Natural killer cell (primary cell): ENCODE results near the gene GYPC. TPM values are rescaled to one million over a fixed set of nuclear protein-coding genes. Genes with fewer than 3 reads are reported as not detected.
A peak's percentile ranks its signal among the peaks of the same experiment; 100 is the strongest.

Experiments used
- ATAC-seq, 3 donors: fragments of 150-1000 bp in 2 of 3; fragments of 200-7000 bp in 1 of 3; cut with Tn5 transposase; 1 replicate in 1 of 3; 2 replicates in 2 of 3; pipeline ENCODE4 v1.10.0; 2021; ENCODE audit warnings: mild to moderate bottlenecking in 2 of 3, moderate library complexity in 2 of 3
- DNase-seq, 2 donors: peaks; one replicate each; pipeline versions ENCODE4 v3.0.0 to v3.0.0-alpha.2; 2013 to 2021; ENCODE audit warnings: mixed read lengths in 1 of 2
- H3K27ac ChIP-seq: one replicate; pipeline ENCODE4 v1.5.1; 2013; ENCODE audit warnings: mild to moderate bottlenecking, low read length
- H3K27me3 ChIP-seq: one replicate; pipeline ENCODE4 v1.6.1; 2013; ENCODE audit warnings: low read length; ENCODE audit not compliant: control insufficient read depth, insufficient read depth
- H3K36me3 ChIP-seq: one replicate; pipeline ENCODE4 v1.6.1; 2013; ENCODE audit warnings: low read length; ENCODE audit not compliant: control insufficient read depth, insufficient read depth
- H3K4me1 ChIP-seq: one replicate; pipeline ENCODE4 v1.6.1; 2013; ENCODE audit warnings: low read length; ENCODE audit not compliant: control insufficient read depth, insufficient read depth
- H3K4me3 ChIP-seq: one replicate; pipeline ENCODE4 v1.5.1; 2013; ENCODE audit warnings: low read length
- H3K9me3 ChIP-seq: one replicate; pipeline ENCODE4 v1.6.1; 2013; ENCODE audit warnings: low read length; ENCODE audit not compliant: control insufficient read depth, insufficient read depth
- H3K27ac Mint-ChIP-seq, 2 donors: one replicate each; pipeline ENCODE4 v1.8.0; 2022; ENCODE audit warnings: mild to moderate bottlenecking in 2 of 2, mixed read lengths in 2 of 2, moderate library complexity in 1 of 2
- H3K27me3 Mint-ChIP-seq, 2 donors: one replicate each; pipeline ENCODE4 v1.8.0; 2022; ENCODE audit warnings: low read depth in 2 of 2, mixed read lengths in 2 of 2
- H3K36me3 Mint-ChIP-seq: one replicate; pipeline ENCODE4 v1.8.0; 2022; ENCODE audit warnings: mixed read lengths
- H3K4me1 Mint-ChIP-seq, 2 donors: one replicate each; pipeline ENCODE4 v1.8.0; 2022; ENCODE audit warnings: mixed read lengths in 2 of 2
- H3K4me3 Mint-ChIP-seq: one replicate; pipeline ENCODE4 v1.8.0; 2022; ENCODE audit warnings: mild to moderate bottlenecking, moderate library complexity, mixed read lengths
- H3K9me3 Mint-ChIP-seq, 2 donors: one replicate each; pipeline ENCODE4 v1.8.0; 2022; ENCODE audit warnings: mixed read lengths in 2 of 2
- CTCF ChIP-seq: fragments of 200-600 bp; IDR thresholded peaks from one replicate; pipeline ENCODE4 v1.8.0; 2022; ENCODE audit warnings: antibody characterized with exemption
- WGBS: methylation state at CpG from one replicate; pipeline ENCODE4 v1.1.7; 2013; ENCODE audit warnings: missing lambda C conversion rate; ENCODE audit not compliant: insufficient coverage; 5-methylcytosine and 5-hydroxymethylcytosine counted together
- intact Hi-C: fragments of 100-400 bp; cut with micrococcal nuclease; formaldehyde crosslinking; loops from one replicate; pipeline ENCODE4 v1.14.2; 2022
- total RNA-seq, 4 donors: library from RNA; stranded (reverse); fragments of 120-200 nt in 1 of 4; gene quantifications; one replicate each; pipeline versions ENCODE4 v1.2.3 to v1.2.4, GENCODE V29; 2013 to 2022

GYPC gene
- 10 to 100 TPM; 74.2 to 92.3 (median 78.7) TPM for total RNA-seq
- 98.8 TPM for total RNA-seq (2013)

- TF ChIP-seq CTCF: no peak
- H3K27me3 ChIP-seq: no peaks in the 10 kb centered on the region
- intact Hi-C loops: loop anchor here (5.0 kb wide), 1 partner anchor 732 kb away; the partner anchor contains the start of gene MAP3K2
- Mint-ChIP-seq H3K36me3 (no peaks in the 10 kb centered on the region), H3K4me1 (peaks cover 52 to 53% of the 10 kb centered on the region in 2 donors), H3K27ac (peak within 1 kb of the TSS; percentile 89 to 97), H3K4me3 (peak within 1 kb of the TSS; percentile 96), H3K27me3 (no peaks in the 10 kb centered on the region), H3K9me3 (no peaks in the 10 kb centered on the region)
- WGBS: 12% methylated on average over 51 of the region's 51 CpGs
- peaks cover 2% of the 10 kb centered on the region for H3K36me3 ChIP-seq
- peaks cover 49% of the 10 kb centered on the region for H3K4me1 ChIP-seq
- peak within 1 kb of the TSS; percentile 93 for H3K27ac ChIP-seq
- H3K9me3 ChIP-seq: no peaks in the 10 kb centered on the region
- DNase-seq (peak; percentile 42 to 74), ATAC-seq (peak; percentile 24 to 41 (median 38))
- H3K4me3 ChIP-seq: peak within 1 kb of the TSS; percentile 81
Observed at GRCh38 chr2:126655500-126656430, at the start of gene GYPC. Gene GYPC (plus strand): TSS chr2:126656158. CDS start chr2:126656264, 106 bp downstream.

GRCh38 chr2:126614524-126615227 lies 41.3 kb upstream of the GYPC start:
- WGBS: no CpG with 5 or more reads among the region's 1 CpG
- DNase-seq (no peak), ATAC-seq (no peak)
- H3K4me1 ChIP-seq: no peaks in the 10 kb centered on the region
- no peaks in the 10 kb centered on the region for H3K9me3 Mint-ChIP-seq
- H3K27me3 Mint-ChIP-seq: peaks cover 0 to 5% of the 10 kb centered on the region in 2 donors
- H3K9me3 ChIP-seq: no peaks in the 10 kb centered on the region
- H3K27ac ChIP-seq: no peak overlapping the region
- intact Hi-C loops: no loop called here
- no peaks in the 10 kb centered on the region for H3K36me3 ChIP-seq
- no peak overlapping the region for H3K4me3 Mint-ChIP-seq
- peaks cover 6% of the 10 kb centered on the region in 2 donors for H3K4me1 Mint-ChIP-seq
- no peaks in the 10 kb centered on the region for H3K27me3 ChIP-seq
- H3K27ac Mint-ChIP-seq: no peak overlapping the region
- no peaks in the 10 kb centered on the region for H3K36me3 Mint-ChIP-seq
- no peak overlapping the region for H3K4me3 ChIP-seq
- TF ChIP-seq CTCF: no peak

- 54% methylated on average over 6 of the region's 6 CpGs for WGBS
- Mint-ChIP-seq H3K27ac (no peak overlapping the region), H3K4me1 (peaks cover 6% of the 10 kb centered on the region in 2 donors), H3K36me3 (no peaks in the 10 kb centered on the region), H3K27me3 (peaks cover 2 to 5% of the 10 kb centered on the region in 2 donors), H3K4me3 (no peak overlapping the region), H3K9me3 (no peaks in the 10 kb centered on the region)
- Histone ChIP-seq H3K27ac (no peak overlapping the region), H3K4me3 (no peak overlapping the region), H3K9me3 (no peaks in the 10 kb centered on the region), H3K4me1 (no peaks in the 10 kb centered on the region), H3K36me3 (no peaks in the 10 kb centered on the region), H3K27me3 (no peaks in the 10 kb centered on the region)
- DNase-seq (no peak), ATAC-seq (no peak)
- intact Hi-C loops: no loop called here
- TF ChIP-seq CTCF: no peak
Observed at GRCh38 chr2:126616606-126617069, 39.3 kb upstream of the GYPC start.
